Trophoblast cell (in vitro differentiated cells and primary cell): ENCODE data around the gene RACK1.
"Not testable (repeated sequence)": the region's sequence is repeated elsewhere in the genome, so short reads cannot be mapped to it uniquely, and the experiment has no call there.

Experiments
- DNase-seq, 2 donors: peaks; one replicate each; pipeline ENCODE4 v3.0.0-alpha.2; 2016
- H2AFZ ChIP-seq: 2 replicates; pipeline ENCODE4 v1.6.1; 2013; ENCODE audit warnings: low read length, moderate library complexity, mild to moderate bottlenecking; ENCODE audit not compliant: insufficient read depth, poor library complexity
- H2AK5ac ChIP-seq: 2 replicates; pipeline ENCODE4 v1.6.1; 2013; ENCODE audit warnings: mild to moderate bottlenecking, low read length
- H2BK120ac ChIP-seq: 2 replicates; pipeline ENCODE4 v1.6.1; 2013; ENCODE audit warnings: low read length, mild to moderate bottlenecking, moderate library complexity; ENCODE audit not compliant: insufficient read depth, poor library complexity
- H2BK12ac ChIP-seq: 2 replicates; pipeline ENCODE4 v1.6.1; 2013; ENCODE audit warnings: mild to moderate bottlenecking, low read length, moderate library complexity
- H2BK5ac ChIP-seq: 2 replicates; pipeline ENCODE4 v1.6.1; 2013; ENCODE audit warnings: low read length, low read depth, moderate library complexity, mild to moderate bottlenecking; ENCODE audit not compliant: poor library complexity
- H3K14ac ChIP-seq: 2 replicates; pipeline ENCODE4 v1.6.1; 2013; ENCODE audit warnings: mild to moderate bottlenecking, low read length
- H3K18ac ChIP-seq: 2 replicates; pipeline ENCODE4 v1.6.1; 2013; ENCODE audit warnings: mild to moderate bottlenecking, low read length
- H3K23ac ChIP-seq: 2 replicates; pipeline ENCODE4 v1.6.1; 2013; ENCODE audit warnings: low read length
- H3K27ac ChIP-seq: 2 replicates; pipeline ENCODE4 v1.5.1; 2013; ENCODE audit warnings: low read depth, mild to moderate bottlenecking, inconsistent platforms, low read length, moderate library complexity
- H3K27me3 ChIP-seq: 2 replicates; pipeline ENCODE4 v1.6.1; 2013; ENCODE audit warnings: inconsistent platforms, mild to moderate bottlenecking, low read length, moderate library complexity; ENCODE audit not compliant: insufficient read depth
- H3K36me3 ChIP-seq, 2 experiments: 1 replicate in 1 of 2; 2 replicates in 1 of 2; pipeline ENCODE4 v1.6.1; 2013; ENCODE audit warnings: low read length in 2 of 2, mild to moderate bottlenecking in 2 of 2, moderate library complexity in 1 of 2; ENCODE audit not compliant: insufficient read depth in 2 of 2, control insufficient read depth in 1 of 2
- H3K4ac ChIP-seq: 2 replicates; pipeline ENCODE4 v1.6.1; 2013; ENCODE audit warnings: low read depth, mild to moderate bottlenecking, low read length, moderate library complexity
- H3K4me1 ChIP-seq, 2 experiments: 1 replicate in 1 of 2; 2 replicates in 1 of 2; pipeline ENCODE4 v1.6.1; 2013; ENCODE audit warnings: low read length in 2 of 2, mild to moderate bottlenecking in 2 of 2, moderate library complexity in 1 of 2; ENCODE audit not compliant: insufficient read depth in 2 of 2, control insufficient read depth in 1 of 2
- H3K4me2 ChIP-seq: 2 replicates; pipeline ENCODE4 v1.6.1; 2013; ENCODE audit warnings: inconsistent platforms, mild to moderate bottlenecking, low read length, moderate library complexity
- H3K4me3 ChIP-seq: 2 replicates; pipeline ENCODE4 v1.5.1; 2013; ENCODE audit warnings: mild to moderate bottlenecking, low read depth, low read length, inconsistent platforms
- H3K79me1 ChIP-seq: one replicate; pipeline ENCODE4 v1.6.1; 2013; ENCODE audit warnings: low read length
- H3K79me2 ChIP-seq: 2 replicates; pipeline ENCODE4 v1.6.1; 2013; ENCODE audit warnings: low read length, mild to moderate bottlenecking; ENCODE audit not compliant: control insufficient read depth, insufficient read depth, poor library complexity
- H3K9ac ChIP-seq: 2 replicates; pipeline ENCODE4 v1.6.1; 2013; ENCODE audit warnings: mild to moderate bottlenecking, low read length
- H3K9me3 ChIP-seq: 2 replicates; pipeline ENCODE4 v1.6.1; 2013; ENCODE audit warnings: low read depth, mild to moderate bottlenecking, control low read depth, inconsistent platforms, low read length; ENCODE audit not compliant: insufficient read depth
- H4K12ac ChIP-seq: 2 replicates; pipeline ENCODE4 v1.6.1; 2013; ENCODE audit warnings: low read depth, mild to moderate bottlenecking, low read length, moderate library complexity
- H4K8ac ChIP-seq: 2 replicates; pipeline ENCODE4 v1.6.1; 2013; ENCODE audit warnings: low read depth, mild to moderate bottlenecking, low read length, moderate library complexity
- H4K91ac ChIP-seq: one replicate; pipeline ENCODE4 v1.6.1; 2013; ENCODE audit warnings: low read depth, mild to moderate bottlenecking, low read length, moderate library complexity
- WGBS: extraction: QIAGEN DNeasy Blood & Tissue Kit; methylation state at CpG from one replicate; pipeline ENCODE4 v1.1.7; 2013; ENCODE audit warnings: missing lambda C conversion rate; ENCODE audit not compliant: insufficient read length, insufficient coverage; ENCODE audit errors: extremely low coverage; 5-methylcytosine and 5-hydroxymethylcytosine counted together

RACK1 gene

DNA sequence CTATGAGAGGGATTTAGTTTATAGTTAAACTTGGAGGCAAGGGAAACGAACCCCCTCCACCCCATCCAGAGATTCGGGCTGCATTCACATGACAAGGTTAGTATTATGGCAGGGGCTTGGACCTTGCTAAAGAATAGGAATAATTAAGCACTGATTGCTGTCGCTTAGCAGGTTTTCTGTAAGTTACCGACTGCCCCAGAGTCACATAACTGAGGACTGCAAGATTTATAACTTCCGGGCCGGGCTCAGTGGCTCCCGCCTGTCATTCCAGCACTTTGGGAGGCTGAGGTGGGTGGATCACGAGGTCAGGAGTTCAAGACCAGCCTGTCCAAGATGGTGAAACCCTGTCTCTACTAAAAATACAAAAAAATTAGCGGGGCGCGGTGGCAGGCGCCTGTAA, 24.2 kb upstream of the RACK1 start:
- H4K8ac ChIP-seq, H2AFZ ChIP-seq, H4K91ac ChIP-seq, H3K9me3 ChIP-seq, DNase-seq, H3K4me2 ChIP-seq, H3K4ac ChIP-seq, H3K79me1 ChIP-seq, H3K36me3 ChIP-seq, H2BK12ac ChIP-seq, H2BK5ac ChIP-seq, H3K18ac ChIP-seq, H3K9ac ChIP-seq, H2AK5ac ChIP-seq, H3K23ac ChIP-seq, H3K27ac ChIP-seq, H4K12ac ChIP-seq, H3K4me3 ChIP-seq, H3K27me3 ChIP-seq, H3K4me1 ChIP-seq, H3K14ac ChIP-seq, H3K79me2 ChIP-seq, H2BK120ac ChIP-seq: not testable (repeated sequence)
- WGBS: no CpG with 5 or more reads among the region's 12 CpGs

- H3K27ac ChIP-seq, H2AFZ ChIP-seq, H3K18ac ChIP-seq, H3K27me3 ChIP-seq, H3K4ac ChIP-seq, H4K12ac ChIP-seq, H3K14ac ChIP-seq, H2AK5ac ChIP-seq, H2BK120ac ChIP-seq, H3K4me1 ChIP-seq, H3K79me1 ChIP-seq, H3K23ac ChIP-seq, H2BK5ac ChIP-seq, H3K36me3 ChIP-seq, H3K79me2 ChIP-seq, H4K8ac ChIP-seq, H3K9me3 ChIP-seq, H4K91ac ChIP-seq, H3K4me2 ChIP-seq, H2BK12ac ChIP-seq, H3K9ac ChIP-seq, H3K4me3 ChIP-seq: not testable (repeated sequence)
- WGBS: no CpG with 5 or more reads among the region's 8 CpGs
- peak in 1 of 2 donors; percentile 9 for DNase-seq
These were observed 23.7 kb upstream of the RACK1 start for GRCh38 chr5:181267291-181267904.

- Histone ChIP-seq H3K79me2 (peaks cover 12% of the 10 kb centered on the region), H2BK12ac (no peak overlapping the region), H3K9me3 (no peaks in the 10 kb centered on the region), H3K4me1 (peaks cover 9 to 13% of the 10 kb centered on the region in 2 experiments), H4K8ac (no peak overlapping the region), H4K12ac (peak overlapping the region; percentile 3), H3K23ac (no peak overlapping the region), H2AK5ac (no peak overlapping the region), H2AFZ (no peak overlapping the region), H3K9ac (no peak overlapping the region), H3K14ac (no peak overlapping the region), H2BK120ac (no peak overlapping the region), H3K4ac (no peak overlapping the region), H3K36me3 (peaks cover 2 to 6% of the 10 kb centered on the region in 2 experiments), H2BK5ac (no peak overlapping the region), H3K4me2 (no peak overlapping the region), H3K18ac (no peak overlapping the region), H3K27me3 (no peaks in the 10 kb centered on the region), H4K91ac (no peak overlapping the region), H3K4me3 (no peak overlapping the region), H3K27ac (no peak overlapping the region), H3K79me1 (peaks cover 12% of the 10 kb centered on the region)
- DNase-seq: no peak
- WGBS: no CpG with 5 or more reads among the region's 18 CpGs
These were observed 21.5 kb upstream of the RACK1 start for GRCh38 chr5:181265092-181265671.

- H3K14ac ChIP-seq: no peak overlapping the region
- H3K79me2 ChIP-seq: peaks cover 12% of the 10 kb centered on the region
- H3K18ac ChIP-seq: no peak overlapping the region
- H2AK5ac ChIP-seq: no peak overlapping the region
- no peak overlapping the region for H4K8ac ChIP-seq
- H3K9ac ChIP-seq: no peak overlapping the region
- H3K4me2 ChIP-seq: no peak overlapping the region
- no peak overlapping the region for H2BK5ac ChIP-seq
- no peaks in the 10 kb centered on the region for H3K9me3 ChIP-seq
- H4K91ac ChIP-seq: no peak overlapping the region
- peaks cover 2 to 6% of the 10 kb centered on the region in 2 experiments for H3K36me3 ChIP-seq
- no peak overlapping the region for H3K4ac ChIP-seq
- no peaks in the 10 kb centered on the region for H3K27me3 ChIP-seq
- no peak overlapping the region for H3K4me3 ChIP-seq
- no peak for DNase-seq
- H3K79me1 ChIP-seq: peaks cover 12% of the 10 kb centered on the region
- H3K23ac ChIP-seq: no peak overlapping the region
- WGBS: no CpG with 5 or more reads among the region's 5 CpGs
- H3K4me1 ChIP-seq: peaks cover 13 to 22% of the 10 kb centered on the region in 2 experiments
- no peak overlapping the region for H2BK120ac ChIP-seq
- H2BK12ac ChIP-seq: no peak overlapping the region
- no peak overlapping the region for H2AFZ ChIP-seq
- no peak overlapping the region for H3K27ac ChIP-seq
- no peak overlapping the region for H4K12ac ChIP-seq
These were observed 19.9 kb upstream of the RACK1 start for GRCh38 chr5:181263633-181264032.
